Neural progenitor cell (in vitro differentiated cells): ENCODE measurements around the gene SFXN5.

ENCODE experiments used
- CTCF ChIP-seq: fragments of 200-600 bp; sonication (generic); IDR thresholded peaks from 2 replicates; pipeline ENCODE4 v1.5.1; 2017; ENCODE audit warnings: antibody characterized with exemption, mild to moderate bottlenecking
- EZH2 ChIP-seq: fragments of 200-600 bp; sonication (generic); IDR thresholded peaks from 2 replicates; pipeline ENCODE4 v1.6.1; 2017; ENCODE audit warnings: antibody characterized with exemption, mild to moderate bottlenecking, moderate library complexity

- TF ChIP-seq CTCF (no peak), EZH2 (peak; percentile 96)
Observed at GRCh38 chr2:72924353-72925240, 146.9 kb downstream of the SFXN5 start.
